GM12864 (cell line): ENCODE data around the gene PWP2.
A peak's percentile ranks its signal among the peaks of the same experiment; 100 is the strongest.
"Not testable (repeated sequence)": the region's sequence is repeated elsewhere in the genome, so short reads cannot be mapped to it uniquely, and the experiment has no call there.

Experiments used
- DNase-seq: peaks from one replicate; pipeline ENCODE4 v3.0.0-alpha.2; 2011; ENCODE audit warnings: low read depth
- H3K4me3 ChIP-seq: 2 replicates; pipeline ENCODE4 v1.5.1; 2011; ENCODE audit warnings: mild to moderate bottlenecking, low read depth, low read length, control low read depth

Gene PWP2

DNA sequence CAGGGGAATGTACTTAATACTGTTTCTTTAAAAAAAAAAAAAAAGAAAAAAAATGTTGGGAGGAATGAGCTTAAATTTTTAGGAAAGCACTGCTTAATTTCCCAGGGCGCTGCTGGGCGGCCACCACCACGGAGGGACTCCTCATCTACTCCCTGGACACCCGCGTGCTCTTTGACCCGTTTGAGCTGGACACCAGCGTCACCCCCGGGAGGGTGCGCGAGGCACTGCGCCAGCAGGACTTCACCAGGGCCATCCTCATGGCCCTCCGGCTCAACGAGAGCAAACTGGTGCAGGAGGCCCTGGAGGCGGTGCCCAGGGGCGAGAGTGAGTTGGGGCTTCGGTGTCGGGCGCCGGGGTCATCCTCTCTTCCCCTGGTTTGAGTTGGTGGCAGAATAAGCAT, 20.6 kb downstream of the PWP2 start:
- not testable (repeated sequence) for H3K4me3 ChIP-seq, DNase-seq

GRCh38 chr21:44133715-44134057, 26.5 kb downstream of the PWP2 start:
- not testable (repeated sequence) for DNase-seq
- H3K4me3 ChIP-seq: peak overlapping the region; percentile 44

DNA sequence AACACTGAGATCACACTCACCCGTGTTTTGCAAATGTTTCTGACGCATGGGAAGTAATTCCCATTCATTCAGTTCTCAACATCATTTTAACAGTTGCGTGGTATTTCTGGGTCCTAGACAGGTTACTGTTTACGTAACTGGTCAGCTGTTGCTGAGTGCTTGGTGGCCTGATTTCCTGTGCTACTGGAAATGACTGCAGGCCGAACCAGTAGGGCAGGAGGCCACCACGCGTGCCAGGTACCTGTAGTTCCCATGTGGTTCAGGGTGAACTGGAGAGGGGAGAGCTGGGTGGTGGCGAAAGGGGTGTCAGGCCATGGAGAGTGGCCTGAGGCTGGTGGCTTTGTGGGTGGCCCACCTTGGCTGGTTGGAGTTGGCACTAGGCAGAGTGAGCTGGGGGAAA, 27.5 kb downstream of the PWP2 start:
- not testable (repeated sequence) for DNase-seq, H3K4me3 ChIP-seq

- not testable (repeated sequence) for H3K4me3 ChIP-seq, DNase-seq
Observed at GRCh38 chr21:44138039-44138438, 30.8 kb downstream of the PWP2 start.

GRCh38 chr21:44139787-44140551, 32.8 kb downstream of the PWP2 start:
- not testable (repeated sequence) for H3K4me3 ChIP-seq, DNase-seq

DNA sequence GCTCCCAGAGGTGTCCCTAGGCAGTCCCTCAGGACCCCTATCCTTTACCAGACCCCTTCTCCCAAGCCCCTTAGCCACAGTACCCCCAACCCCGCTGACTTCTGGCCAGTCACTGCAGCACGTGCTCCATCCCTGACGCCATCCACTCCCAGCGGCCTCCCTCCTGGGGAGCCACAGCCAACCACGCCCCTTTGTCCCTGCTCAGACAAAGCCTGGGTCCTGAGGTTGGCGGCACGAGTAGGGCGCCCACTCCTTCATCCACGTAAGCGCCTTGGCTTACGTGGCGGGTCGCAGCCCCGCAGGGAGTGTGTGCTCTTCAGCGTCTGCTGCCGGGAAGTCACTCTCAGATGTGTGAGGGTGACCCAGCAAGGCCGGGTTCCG, 33.3 kb downstream of the PWP2 start:
- DNase-seq, H3K4me3 ChIP-seq: not testable (repeated sequence)

GRCh38 chr21:44142470-44142869, 35.3 kb downstream of the PWP2 start:
- not testable (repeated sequence) for H3K4me3 ChIP-seq, DNase-seq

GRCh38 chr21:44143380-44143779, 36.2 kb downstream of the PWP2 start:
- DNase-seq, H3K4me3 ChIP-seq: not testable (repeated sequence)

DNA sequence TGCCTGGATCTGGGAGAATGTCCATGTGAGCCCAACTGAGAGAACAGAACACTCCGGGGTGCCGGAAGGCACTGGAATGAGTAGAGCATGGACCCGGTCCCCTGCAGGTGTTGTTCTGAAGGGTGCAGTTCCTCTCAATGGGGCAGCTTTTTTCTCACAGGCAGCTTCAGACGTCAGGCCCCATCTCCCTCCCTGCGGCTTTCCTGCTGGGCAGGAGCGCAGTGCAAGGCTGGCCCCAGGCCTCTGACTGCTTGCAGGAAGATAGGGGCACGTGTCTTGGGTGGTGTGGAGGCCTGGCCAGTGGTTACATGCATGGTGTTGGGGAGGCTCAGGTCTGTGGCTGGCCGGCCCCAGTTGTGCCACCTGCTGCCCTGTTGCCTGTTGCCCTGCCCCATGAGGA, 36.8 kb downstream of the PWP2 start:
- H3K4me3 ChIP-seq, DNase-seq: not testable (repeated sequence)

DNA sequence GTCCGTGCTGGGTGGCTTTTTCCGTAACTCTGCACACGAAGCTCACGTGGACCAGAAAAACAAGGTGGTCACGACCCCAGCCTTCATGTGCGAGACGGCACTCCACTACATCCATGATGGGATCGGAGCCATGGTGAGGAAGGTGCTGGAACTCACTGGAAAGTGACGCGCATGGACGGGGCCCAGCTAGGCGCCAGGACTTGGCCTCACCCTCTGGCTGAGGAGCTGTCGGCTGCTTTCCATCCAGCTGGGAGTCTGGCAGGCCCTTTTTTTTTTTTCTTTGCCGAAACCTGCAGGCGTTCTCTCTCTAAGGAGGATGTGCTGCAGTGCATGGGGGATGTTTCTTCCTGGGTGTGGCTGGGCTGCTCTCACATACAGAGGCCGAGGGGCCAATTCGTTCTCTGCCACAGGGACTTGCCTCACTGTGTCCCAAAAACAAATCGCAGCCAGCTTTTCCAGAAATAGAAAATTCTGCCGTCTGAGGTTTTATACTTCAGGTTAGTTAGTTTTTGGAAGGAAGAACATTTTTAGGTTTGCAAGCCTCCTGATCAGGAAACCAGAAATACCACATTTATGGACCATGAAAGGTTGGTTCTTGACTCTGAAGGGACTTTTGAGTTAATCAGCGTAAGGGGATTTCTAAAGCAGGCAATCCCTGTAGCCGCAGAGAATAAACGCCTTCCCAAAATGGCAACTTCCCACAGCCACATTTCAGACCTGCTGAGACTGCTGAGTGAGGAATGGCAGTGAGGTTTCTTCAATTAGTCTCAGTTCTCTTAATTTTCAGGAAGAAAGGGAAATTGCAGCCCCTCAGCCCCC, 37.8 kb downstream of the PWP2 start:
- DNase-seq, H3K4me3 ChIP-seq: not testable (repeated sequence)

DNA sequence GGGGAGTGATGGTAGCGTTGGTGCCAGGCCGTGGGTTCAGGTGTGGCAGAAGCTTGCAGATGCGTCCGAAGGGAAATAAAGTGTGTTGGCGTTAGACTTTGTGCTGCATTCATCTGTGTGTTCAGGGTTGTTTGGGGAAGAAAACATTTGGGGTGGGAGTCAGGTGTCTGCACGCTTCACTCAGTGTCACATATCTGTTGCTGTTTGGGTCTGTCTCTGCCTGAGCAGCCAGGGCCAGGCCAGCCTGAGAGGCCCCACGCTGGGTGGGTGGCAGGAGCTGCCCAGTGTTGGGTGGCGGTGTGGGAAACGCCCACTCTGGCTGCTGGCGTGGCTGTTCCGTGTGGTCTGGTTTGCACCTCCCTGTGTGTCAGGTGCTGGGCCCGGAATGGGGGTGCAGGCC, 38.4 kb downstream of the PWP2 start:
- not testable (repeated sequence) for H3K4me3 ChIP-seq, DNase-seq

GRCh38 chr21:44147108-44147507, 39.9 kb downstream of the PWP2 start:
- DNase-seq, H3K4me3 ChIP-seq: not testable (repeated sequence)

- DNase-seq, H3K4me3 ChIP-seq: not testable (repeated sequence)
Observed at GRCh38 chr21:44150255-44150654, 43.1 kb downstream of the PWP2 start.

DNA sequence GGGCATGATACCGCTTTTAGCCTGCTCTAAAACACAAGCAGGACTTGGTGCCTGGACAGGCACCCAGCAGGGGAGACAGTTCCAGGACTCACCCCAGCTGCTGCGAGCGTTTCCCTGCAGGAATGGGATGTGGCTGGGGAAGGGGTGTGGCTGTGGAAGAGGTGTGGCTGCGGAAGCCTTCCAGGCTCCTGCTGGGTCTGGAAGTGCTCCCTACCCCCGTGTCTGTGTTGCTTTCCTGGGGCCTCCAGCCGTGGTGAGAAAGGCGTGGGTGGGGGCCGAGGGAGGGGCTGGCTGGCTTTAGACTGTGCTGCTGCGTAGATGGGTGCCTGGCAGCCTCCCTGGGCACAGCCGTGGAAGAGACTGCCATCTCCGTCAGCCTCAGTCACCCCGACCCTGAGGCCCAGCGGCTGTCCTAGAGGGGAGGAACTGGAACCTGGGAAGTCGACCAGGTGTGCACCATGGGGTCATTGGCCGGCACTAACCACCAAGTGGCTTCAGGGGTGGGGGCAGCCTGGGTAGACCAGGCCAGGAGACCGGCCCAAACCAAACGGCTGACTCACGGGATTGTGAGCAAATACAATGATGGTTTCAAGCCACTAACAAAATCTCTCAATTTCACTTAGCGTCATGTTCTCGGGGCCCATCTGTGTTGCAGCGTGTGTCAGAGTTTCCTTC, 46.2 kb downstream of the PWP2 start:
- not testable (repeated sequence) for H3K4me3 ChIP-seq

GRCh38 chr21:44153889-44154228, 46.7 kb downstream of the PWP2 start:
- not testable (repeated sequence) for DNase-seq, H3K4me3 ChIP-seq

More for the DNA sequence above, 46.2 kb downstream of the PWP2 start:
- DNase-seq: not testable (repeated sequence)

DNA sequence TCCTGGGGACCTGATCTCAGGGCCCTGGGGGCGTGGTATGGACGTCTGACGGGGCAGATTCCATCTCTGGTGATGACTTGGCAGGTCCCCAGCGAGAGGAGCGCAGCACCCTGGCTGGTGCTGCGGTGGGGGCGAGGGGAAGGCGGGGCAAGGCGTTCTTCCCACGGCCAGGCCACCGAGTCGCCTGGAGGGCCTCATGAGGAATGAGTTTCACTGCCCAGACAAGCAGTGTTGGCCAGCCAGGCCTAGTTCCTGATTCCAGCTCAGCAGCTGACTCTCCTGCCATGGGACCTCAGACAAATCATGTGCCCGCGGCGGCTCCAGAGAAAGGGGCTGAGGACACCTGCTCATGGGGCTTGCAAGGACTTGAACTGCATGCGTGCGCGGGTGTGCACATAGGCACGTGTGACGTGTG, 47.6 kb downstream of the PWP2 start:
- DNase-seq, H3K4me3 ChIP-seq: not testable (repeated sequence)

- DNase-seq, H3K4me3 ChIP-seq: not testable (repeated sequence)
Observed at GRCh38 chr21:44155231-44155993, 48.2 kb downstream of the PWP2 start.

- not testable (repeated sequence) for H3K4me3 ChIP-seq, DNase-seq
Observed at GRCh38 chr21:44155994-44156380, 48.8 kb downstream of the PWP2 start.

GRCh38 chr21:44157439-44158081, 50.4 kb downstream of the PWP2 start:
- not testable (repeated sequence) for DNase-seq, H3K4me3 ChIP-seq
